Measurements from ENCODE around the gene C1QTNF9. TPM values are rescaled to one million over a fixed set of nuclear protein-coding genes. Genes with fewer than 3 reads are reported as not detected.
A peak's percentile ranks its signal among the peaks of the same experiment; 100 is the strongest.
"Not testable (repeated sequence)": the region's sequence is repeated elsewhere in the genome, so short reads cannot be mapped to it uniquely, and the experiment has no call there.

Gene C1QTNF9
- total RNA-seq, 1 donor from 2014 or later, result 1.4 TPM

DNA sequence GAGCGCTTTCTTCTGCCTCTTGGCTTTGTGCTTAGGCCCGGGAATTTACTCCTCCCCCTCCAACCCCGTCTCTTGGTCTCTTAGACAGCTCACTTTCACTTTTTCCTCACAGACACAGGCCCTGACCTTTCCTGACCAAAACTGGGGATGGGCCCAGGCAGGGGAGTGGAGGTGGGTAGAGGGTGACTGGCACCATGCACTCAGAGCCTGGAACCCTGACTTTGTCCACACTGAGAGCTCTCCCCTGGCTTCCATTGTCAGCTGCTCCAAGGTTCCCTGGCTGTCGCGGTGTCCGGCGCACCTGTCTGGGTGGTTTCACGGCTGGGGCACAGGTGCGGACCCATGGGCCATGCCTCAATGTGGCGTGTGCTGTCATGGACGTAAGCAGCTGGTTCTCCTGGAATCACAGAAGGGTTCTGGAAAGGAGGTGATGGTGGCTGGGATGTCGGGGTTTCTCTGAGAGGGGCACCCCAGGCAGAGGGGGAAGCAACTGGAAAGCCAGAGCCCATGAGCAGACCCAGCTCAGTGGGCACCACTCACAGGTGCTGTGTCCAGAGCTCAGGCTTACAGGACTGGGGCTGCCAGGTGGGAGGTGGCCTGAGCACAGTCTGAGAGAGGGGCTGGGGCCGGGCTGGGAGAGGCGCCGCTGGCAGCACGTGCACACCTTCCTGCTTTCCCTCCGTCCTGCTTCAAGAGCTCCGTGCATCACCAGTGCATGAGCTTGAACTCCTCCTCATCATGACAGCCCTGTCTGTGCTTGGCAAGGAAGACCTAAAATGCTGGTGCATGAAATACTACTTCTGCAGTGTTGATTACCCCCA is 28.0 kb upstream of the C1QTNF9 start:
- no peak for DNase-seq (ENCODE audit: low spot score)

DNA sequence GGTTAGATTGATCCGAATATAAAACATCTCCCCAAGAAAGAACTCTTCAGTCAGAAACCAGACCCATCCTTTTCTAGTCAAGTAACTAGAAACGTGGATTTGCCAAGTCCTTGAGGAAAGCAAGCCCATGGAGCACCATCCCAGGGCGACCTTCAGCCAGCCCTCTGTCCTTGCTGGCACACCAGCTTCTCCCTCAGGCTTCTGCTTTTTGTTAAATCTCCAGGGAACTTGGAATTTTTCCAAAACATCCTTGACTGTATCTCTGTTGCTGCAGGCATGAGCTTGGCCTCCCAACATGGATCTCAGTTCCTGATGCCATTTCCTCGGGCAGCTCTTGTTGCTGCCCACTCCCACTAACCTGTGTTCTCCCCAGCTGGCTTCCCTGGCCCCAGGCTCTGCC is 27.1 kb upstream of the C1QTNF9 start:
- no peak for DNase-seq (ENCODE audit: low spot score)

DNA sequence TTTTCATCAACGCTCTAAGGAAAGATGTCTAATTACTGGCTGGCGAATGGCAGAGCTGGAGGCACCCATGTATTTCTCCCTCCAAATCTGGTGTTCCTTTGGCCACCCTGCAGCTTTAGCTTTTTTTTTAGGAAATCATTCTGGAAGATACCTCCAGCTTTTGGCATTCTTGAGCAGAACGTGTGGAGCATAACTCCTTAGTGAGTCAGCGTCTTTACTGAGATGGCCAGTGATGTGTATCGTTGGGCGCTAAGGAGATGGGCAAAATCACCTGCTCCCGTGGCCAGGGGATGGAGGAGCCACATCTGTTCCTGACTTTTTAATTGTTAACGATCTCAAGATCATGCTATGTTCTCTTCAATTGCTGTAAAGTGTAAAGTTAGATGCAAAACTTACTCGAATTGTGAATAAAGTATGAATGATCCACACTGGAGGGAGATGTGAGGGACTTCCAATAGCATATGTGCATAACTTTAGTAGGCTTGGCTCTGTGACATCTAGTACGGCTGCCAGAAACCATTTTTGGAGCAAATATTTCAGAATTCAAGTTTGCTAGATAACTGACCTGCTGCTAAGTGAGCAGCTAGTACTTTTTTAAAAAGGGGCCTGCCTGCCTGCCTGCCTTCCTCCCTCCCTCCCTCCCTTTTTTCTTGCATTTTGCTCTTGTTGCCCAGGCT is 24.4 kb upstream of the C1QTNF9 start:
- DNase-seq (ENCODE audit: low spot score), result no peak

DNA sequence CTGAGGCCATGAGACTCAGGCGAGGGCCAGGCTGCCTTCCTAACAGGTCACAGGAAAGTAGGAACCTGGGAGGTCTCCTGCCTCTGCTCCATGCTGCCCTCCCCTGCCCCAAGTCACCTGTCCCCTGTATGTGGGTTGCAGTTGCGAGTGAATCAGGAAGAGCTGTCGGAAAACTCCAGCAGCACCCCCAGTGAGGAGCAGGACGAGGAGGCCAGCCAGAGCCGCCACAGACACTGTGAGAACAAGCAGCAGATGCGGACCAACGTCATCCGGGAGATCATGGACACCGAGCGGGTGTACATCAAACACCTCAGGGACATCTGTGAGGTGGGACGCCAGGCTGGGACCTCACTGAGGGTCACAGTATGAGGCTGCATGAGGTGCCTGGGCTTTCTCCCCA is 22.8 kb upstream of the C1QTNF9 start:
- no peak for DNase-seq (ENCODE audit: low spot score)

DNA sequence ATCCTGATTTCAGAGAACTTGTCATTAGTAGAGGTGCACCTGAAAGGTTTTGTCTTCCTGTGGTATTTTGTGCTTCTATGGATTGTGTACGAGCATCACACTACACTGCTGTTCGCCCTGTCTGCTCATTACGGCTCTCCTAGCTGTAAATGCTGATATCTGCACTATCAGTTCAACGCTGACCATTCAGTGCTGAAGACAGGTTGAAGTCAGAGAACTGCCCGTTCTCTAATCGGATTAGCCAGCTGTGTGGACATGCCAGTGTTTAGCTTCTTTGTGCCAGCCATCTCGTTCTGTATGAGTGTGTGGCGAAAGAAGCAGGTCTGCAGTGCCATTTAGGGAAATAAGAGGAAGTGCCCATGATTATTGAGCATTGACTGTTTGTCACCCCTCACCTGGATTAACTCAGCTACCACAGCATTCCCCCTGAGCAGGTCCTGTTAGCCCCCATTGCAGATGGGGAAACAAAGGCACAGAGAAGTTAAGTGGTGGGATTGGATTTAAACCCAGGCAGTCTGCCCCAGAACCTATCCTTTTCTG is 21.6 kb upstream of the C1QTNF9 start:
- DNase-seq (ENCODE audit: low spot score), result no peak

DNA sequence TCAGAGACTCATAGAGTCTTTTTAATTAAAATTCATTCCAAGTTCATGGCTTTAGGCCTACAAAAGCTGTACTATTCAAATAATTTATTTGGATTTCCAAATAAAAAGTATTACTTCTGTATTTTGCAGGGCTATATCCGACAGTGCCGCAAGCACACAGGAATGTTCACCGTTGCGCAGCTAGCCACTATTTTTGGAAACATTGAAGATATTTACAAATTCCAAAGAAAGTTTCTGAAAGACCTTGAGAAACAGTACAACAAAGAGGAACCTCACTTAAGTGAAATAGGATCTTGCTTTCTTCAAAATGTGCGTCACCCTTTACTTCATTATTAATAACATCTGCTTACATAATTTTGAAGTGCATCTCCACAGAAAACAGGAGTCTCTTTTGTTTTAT is 20.5 kb upstream of the C1QTNF9 start:
- no peak for DNase-seq (ENCODE audit: low spot score)

DNA sequence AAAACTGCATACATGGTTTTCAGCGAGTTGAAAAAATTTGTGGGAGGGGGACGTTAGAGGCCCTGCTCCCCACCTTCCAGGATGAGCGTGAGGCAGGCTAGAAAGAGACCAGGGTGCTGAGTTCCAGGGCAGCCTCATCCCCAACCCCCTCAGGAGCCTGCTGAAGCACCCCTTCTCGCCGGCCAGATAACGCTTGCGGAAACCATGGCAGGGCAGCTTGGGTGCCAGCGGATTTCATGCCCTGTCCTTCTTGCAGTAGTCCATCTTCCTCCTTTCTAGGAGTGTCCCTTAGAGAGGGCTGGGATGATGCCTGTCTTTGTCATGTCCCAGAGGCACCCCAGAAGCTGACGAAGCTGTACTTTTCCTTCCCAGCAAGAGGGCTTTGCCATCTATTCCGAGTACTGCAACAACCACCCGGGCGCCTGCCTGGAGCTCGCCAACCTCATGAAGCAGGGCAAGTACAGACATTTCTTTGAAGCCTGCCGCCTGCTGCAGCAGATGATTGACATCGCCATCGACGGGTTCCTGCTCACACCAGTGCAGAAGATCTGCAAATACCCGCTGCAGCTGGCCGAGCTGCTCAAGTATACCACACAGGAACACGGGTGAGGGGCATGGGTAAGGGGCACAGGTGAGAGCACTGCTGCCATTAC is 19.0 kb upstream of the C1QTNF9 start:
- DNase-seq (ENCODE audit: low spot score), result no peak

DNA sequence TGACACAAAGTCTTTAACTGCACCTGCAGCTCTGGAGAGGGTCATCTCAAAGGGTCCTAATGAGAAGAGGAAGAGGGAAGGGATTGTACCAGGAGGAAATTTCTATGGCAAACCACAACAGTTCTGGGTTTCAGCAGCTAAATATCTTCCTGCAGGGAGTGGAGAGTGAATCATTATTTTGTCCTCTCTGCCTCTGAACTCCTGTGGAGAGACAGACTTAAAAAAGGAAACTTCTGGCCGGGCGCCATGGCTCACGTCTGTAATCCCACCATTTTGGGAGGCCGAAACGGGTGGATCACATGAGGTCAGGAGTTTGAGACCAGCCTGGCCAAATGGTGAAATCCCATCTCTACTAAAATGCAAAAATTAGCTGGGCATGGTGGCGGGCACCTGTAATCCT is 16.9 kb upstream of the C1QTNF9 start:
- no peak for DNase-seq (ENCODE audit: low spot score)

DNA sequence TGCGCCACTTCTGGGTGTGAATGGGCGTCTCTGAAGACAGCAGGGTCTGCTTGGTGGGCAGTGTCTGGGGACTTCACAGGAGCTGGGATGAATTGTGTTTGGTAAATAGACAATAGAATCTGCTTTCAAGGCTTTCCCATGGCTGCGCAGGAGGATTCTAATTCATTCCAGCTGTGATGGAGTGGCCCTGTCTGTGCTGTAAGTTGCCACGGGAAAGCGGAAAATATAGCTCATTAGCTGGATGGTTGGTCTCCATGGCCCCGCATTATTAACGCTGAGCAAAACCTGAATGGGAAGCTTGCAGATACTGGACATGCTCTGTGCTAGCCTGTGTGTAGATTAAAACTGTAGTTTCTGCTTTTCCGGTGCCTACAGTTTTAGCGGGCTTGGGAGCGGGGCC is 15.6 kb upstream of the C1QTNF9 start:
- DNase-seq (ENCODE audit: low spot score), result no peak

DNA sequence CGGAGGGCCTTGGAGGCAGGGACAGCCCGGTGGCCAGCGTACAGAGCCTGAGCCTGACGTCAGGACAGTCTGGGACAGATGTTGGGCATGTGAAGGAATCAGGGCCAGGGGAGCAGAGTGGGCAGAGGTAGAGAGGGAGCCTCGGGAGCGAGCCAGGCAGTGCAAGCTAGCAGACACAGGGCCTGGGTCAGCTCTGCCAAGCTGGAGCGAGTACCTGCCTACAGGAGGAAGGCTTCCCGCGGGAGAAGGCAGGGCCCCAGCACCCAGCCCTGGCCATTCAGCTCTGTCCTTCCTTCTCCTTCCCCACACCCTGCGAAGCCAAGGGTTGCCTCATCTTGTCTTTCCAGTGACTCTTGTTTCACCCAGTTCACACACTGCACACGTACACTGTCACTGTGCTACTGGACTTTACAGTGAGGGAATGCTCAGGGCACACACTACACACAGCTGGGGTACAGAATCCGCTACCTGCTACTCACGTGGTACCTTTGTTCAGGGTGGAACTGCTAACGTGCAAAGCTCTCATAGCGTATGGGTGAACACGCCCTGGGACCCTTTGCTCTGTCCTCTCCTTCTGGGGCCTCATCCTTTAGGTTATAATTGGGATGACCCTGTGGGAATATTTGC is 9.8 kb upstream of the C1QTNF9 start:
- DNase-seq (ENCODE audit: low spot score), result no peak

DNA sequence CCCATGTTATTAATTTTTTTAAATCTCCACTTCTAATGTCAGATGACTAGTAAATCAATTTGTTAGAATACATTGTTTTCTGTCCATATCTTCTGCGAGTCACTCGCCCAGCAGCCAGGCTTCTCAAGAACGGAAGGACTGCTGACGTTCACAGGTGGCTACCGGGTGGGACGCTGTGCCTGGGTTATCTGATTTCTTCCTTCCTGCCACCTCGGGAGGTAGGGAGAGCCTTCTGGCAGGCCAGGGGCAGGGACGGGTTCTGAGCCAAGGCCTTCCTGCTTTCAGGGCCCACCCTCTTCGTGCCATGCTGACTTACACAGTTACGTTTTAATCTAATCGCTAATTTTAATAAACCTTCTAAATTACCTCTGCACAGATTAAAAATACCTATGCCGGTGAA is 7.9 kb upstream of the C1QTNF9 start:
- no peak for DNase-seq (ENCODE audit: low spot score)

DNA sequence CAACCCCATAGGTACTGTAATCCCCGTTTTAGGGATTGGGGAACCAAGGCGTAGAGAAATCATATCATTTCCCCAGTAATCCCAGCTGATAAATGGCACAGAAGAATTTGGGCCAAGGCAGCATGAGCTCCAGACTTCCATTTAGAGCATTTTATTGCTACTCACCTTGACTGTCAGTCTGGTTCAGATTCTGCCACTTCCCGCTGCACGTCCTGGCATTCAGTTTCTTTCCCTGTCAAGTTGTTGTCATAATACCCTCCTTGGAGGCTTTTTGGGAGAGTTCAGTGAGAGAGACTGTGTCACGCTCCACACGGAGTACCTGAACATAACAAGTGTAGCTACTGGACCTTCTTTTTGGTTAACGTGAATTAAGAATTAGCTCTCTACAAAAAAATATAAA is 7.5 kb upstream of the C1QTNF9 start:
- no peak for DNase-seq (ENCODE audit: low spot score)

DNA sequence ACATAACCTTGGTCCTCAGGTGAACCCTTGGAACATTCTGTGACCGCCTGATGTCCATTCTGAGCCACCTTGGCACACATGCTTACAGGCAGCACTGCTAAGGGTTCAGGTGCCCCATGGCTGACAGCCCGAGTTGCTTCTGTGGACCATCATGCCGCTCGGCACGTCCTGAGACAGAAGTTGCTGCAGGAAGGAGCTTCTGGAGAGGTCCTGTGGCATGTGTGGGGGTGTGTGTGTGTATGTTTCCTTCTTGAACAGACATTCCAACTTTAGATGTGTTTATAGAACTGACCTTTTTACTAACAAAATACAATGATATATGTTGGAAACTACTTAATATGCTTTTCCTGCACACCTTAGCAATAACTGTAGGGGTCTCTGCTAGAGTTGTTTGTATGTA is 4.8 kb upstream of the C1QTNF9 start:
- DNase-seq (ENCODE audit: low spot score), result no peak

DNA sequence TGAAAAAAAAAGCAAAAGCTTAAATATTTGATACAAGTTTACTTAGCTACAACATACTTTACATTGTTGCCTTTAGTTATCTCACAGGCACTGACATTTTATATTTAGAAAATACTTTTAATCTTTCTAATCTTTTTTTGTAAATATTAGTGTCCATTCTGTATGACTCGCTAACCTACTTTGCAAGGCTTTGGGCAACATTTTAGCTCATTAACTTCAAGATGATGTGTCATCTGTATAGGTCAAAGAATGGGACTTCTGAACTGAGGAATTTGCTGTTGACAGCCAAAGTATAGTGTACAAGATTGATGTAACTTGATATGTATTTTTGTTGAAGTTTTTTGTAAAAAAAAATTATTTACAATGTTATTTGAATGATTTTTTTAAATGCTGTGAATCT is 2.7 kb upstream of the C1QTNF9 start:
- DNase-seq (ENCODE audit: low spot score), result no peak

DNA sequence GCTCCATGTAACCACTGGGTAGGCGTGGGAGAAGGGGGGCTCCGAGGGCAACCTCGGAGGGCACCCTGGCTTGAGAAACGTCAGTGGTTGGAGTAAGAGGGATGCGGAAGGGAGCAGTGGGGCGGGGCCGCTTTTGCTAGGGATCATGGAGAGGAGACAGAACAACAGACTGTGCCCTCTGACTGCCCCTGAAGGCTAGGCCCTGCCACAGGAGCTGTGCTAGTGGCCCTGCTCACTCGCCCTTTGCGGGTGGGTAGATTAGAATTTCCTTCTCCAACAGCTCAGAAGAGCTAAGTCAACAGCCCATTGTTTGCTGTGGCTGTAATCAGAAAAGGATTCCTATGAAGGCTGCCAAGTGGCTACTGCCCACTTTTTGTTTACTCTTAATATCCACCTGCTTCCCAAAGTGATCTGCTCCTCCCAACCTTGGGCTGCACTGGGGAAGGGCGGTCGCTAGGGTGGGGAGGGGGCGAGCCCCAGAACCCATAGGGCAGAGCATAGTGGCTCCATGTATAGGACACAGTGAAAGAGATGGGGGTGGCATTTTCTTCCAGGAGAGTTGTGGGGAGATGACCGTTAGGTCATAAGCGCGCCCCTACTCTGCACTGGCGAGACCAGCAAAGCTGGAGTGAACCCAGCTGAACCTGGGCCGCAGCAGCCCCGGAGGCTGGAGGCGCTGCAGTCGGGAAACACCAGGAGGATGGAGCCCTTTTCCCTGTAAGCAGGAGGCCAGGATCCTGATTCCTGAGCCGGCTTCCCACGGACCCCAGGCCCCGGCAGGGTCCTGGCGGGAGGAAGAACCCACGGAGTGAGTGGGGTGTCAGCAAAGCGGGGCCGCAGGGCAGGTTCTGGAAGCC is 1.9 kb upstream of the C1QTNF9 start:
- DNase-seq (ENCODE audit: low spot score), result no peak

DNA sequence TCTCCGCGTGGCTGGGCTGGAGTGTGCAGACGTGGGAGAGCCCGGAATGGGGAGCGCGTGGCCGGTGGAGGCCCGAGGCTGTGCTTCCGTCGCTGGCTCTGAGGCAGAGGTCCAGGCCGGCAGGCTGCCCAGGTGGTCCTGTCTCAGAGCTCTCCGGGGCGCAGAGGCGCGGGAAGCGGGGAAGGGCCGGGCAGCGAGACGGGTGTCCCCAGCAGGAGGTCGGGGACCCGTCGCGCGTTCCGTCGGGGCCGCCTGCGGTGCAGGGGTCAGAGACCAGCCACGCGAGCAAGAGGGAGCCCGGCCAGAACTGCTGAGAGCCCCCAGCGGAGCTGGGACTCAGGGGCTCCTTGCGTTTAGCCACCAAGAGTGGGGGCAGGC is 1.3 kb upstream of the C1QTNF9 start:
- no peak for DNase-seq (ENCODE audit: low spot score)

DNA sequence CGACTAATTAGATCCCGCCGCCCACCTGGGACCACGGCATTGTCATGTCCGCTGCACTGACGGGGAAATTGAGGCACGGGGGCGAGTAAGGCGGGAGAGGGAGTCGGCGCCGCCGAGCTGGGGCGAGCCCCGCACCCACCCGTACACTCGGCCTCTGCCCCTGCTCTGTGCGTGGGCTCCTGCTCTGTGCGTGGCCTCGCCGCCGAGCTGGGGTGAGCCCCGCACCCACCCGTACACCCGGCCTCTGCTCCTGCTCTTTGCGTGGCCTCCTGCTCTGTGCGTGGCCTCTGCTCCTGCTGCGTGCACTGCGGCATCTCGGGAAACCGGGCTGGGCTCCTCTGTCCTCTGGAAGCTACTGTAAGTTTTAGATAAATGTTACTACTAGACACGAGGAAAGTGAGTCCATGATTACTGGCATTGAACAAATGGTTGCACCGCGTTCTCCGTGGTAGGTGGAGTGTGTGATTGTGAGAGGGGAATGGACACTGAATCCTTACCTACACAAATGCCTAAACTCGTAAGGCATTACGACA is 826 bp upstream of the C1QTNF9 start:
- DNase-seq (ENCODE audit: low spot score), result no peak

DNA sequence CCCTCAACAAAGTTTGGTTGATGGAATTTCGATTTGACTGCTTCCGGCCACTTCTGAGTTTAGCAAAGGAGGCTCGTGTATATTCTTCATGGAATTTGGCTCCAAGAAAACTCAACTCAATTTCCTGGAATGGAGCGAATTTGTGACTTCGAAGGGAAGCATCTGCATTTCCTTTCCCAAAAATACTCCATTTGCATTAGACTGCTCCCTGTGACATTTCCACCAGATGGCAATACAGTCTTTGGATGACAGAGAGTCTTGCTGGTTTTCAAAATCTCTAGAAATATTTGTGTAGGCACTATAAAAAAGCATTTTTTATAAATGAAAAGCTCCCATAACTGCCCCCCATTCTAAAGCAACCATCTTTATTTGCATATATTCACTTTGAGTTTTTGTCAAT is 4.1 kb downstream of the C1QTNF9 start:
- DNase-seq (ENCODE audit: low spot score), result peak; percentile 21

DNA sequence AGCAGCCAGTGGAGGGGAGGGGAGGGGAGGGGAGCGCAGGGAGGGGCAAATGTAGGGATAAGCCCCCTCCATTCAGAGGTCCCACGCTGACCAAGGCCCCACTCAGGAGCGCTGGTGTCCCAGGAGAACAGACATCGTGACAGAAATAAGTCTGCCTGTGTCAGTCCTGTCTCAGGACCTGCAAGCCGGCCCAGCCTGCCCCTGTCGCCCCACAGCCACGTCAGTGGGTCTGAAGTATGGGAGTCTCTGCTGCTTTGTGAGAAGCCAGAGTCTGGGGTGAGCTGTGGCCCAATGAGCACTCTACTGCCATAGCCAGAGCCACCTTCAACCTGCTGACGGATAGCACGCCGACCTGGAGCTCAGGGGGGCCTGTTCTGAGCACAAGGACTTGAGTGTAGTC is 8.5 kb downstream of the C1QTNF9 start:
- DNase-seq (ENCODE audit: low spot score), result not testable (repeated sequence)

DNA sequence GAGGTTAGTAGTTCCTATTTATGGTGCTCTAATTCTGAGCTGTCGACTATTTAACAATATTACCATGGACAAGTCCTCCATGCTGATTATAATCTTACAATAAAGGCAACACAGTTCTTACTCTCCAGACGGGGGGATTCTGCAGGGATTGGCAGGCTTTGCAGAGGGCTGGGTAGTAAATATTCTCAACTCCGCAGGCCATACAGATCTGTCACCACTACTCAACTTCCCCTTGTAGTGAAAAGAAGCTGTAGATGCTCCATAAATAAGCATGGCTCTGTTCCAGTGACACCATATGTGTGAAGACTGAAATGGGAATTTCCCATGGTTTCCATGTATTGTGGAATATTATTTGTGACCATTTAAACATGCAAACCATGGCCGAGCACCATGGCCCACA is 9.5 kb downstream of the C1QTNF9 start:
- DNase-seq (ENCODE audit: low spot score), result not testable (repeated sequence)

DNA sequence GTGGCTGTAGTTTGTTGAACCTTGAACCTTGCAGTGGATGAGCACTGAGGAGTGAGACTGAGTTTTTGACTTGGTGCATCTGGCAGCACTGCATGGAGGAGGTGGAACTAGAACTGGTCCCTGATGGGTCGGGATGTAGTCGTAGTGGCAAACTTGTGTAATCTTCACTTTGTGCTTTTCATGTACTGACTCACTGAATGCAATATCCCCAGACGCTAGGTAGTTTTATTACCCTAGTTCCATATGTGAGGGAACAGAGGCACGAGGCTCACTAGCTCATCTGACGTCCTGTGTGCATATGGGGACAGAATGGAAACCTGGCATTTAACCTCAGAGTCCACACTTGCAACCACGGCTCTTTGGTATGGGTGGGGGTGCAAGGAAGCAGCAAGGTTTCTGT is 10.3 kb downstream of the C1QTNF9 start:
- DNase-seq (ENCODE audit: low spot score), result not testable (repeated sequence)
